Ovary (tissue), 3 donors: Measurements from ENCODE around the gene SMIM13.

Experiments used
- CTCF ChIP-seq, 3 donors: fragments of 450-650 bp in 2 of 3; fragments of 200-600 bp in 1 of 3; IDR thresholded peaks; one replicate each; pipeline versions ENCODE4 v1.5.1 to v1.8.0; 2016 to 2022; ENCODE audit warnings: antibody characterized with exemption in 3 of 3, mild to moderate bottlenecking in 1 of 3
- EP300 ChIP-seq: sonication (generic); formaldehyde crosslinking; IDR thresholded peaks from one replicate; pipeline ENCODE4 v1.6.1; 2017; ENCODE audit warnings: antibody characterized with exemption
- donor health status: DM: no; HTN: no; CAD: no.

DNA sequence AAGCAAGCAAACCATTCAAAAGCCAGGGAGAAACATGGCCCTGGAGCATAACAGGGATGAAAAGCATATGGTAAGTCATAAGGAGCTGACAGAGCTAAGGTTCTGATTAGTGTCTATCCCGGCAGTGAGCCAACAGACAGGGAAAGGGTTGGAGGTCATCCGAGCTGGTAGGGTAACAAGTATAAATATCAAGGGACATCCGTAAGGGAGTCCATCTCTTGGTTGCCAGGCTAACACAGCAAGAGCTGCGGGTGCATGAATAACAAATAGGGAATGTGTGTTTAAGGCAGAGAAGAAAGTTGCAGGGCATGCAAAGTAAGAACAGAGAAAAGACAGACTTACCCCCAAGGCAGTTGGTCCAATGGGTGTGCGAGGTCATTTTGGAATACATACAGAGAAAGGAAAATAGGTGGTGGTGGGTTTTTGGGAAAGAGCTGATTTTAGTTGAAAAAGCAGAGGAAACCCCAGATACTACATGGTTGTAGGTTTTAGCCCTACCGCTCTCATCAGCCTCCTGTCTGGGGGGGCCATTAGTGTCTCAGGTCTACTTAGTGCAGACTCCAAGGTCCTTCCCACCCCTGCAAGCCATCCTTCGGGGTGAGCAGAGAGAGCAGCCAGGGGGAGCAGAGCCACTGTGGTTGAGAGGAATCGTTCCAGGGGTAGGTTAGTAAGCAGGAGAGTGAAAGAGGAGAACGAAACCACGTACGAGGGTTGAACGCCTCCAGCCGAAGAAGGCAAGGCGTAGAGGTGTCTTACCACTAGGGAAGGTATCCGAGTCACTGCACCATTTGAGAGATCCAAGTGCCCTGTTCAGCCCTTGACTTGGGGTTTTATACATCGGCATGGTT, 17.5 kb downstream of the SMIM13 start, which contains the start of gene ERVFRD-1:
- TF ChIP-seq CTCF (IDR thresholded peaks at IDR 0.05) (no peak), EP300 (no peak)
